ENCODE measurements around the gene PTF1A.

DNA sequence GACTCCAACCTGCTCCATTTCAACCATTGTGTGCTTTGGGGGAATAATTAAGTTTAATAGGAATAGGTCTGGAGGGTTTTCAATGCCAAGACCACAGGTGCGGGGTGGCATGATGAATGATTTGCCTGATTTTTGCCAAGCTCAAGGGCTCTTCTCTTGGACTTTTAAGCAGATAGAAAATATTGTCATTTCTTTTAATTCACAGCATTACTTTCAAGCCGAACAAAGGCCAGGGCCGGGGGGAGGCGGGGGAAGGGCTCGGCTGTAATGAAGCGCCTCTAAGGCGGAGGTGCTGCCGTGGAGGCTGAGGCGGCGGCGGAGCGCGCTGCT, 6.5 kb downstream of the PTF1A start:
- TF ChIP-seq, protein P1, sequence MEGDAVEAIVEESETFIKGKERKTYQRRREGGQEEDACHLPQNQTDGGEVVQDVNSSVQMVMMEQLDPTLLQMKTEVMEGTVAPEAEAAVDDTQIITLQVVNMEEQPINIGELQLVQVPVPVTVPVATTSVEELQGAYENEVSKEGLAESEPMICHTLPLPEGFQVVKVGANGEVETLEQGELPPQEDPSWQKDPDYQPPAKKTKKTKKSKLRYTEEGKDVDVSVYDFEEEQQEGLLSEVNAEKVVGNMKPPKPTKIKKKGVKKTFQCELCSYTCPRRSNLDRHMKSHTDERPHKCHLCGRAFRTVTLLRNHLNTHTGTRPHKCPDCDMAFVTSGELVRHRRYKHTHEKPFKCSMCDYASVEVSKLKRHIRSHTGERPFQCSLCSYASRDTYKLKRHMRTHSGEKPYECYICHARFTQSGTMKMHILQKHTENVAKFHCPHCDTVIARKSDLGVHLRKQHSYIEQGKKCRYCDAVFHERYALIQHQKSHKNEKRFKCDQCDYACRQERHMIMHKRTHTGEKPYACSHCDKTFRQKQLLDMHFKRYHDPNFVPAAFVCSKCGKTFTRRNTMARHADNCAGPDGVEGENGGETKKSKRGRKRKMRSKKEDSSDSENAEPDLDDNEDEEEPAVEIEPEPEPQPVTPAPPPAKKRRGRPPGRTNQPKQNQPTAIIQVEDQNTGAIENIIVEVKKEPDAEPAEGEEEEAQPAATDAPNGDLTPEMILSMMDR (conservative IDR thresholded peaks at IDR 0.05; ENCODE audit: low read length), result no peak
- TF ChIP-seq EZH2phosphoT487 (IDR thresholded peaks at IDR 0.05; ENCODE audit: borderline replicate concordance, low read depth, low read length), result no peak
